Hepatocyte (in vitro differentiated cells): ENCODE results near the gene POMGNT2.

Experiments used
- CTCF ChIP-seq: fragments of 200-600 bp; sonication (generic); IDR thresholded peaks from 2 replicates; pipeline ENCODE4 v1.5.1; 2016; ENCODE audit warnings: antibody characterized with exemption, mild to moderate bottlenecking; ENCODE audit not compliant: poor library complexity
- EZH2 ChIP-seq: fragments of 200-600 bp; sonication (generic); IDR thresholded peaks from 2 replicates; pipeline ENCODE4 v1.6.1; 2016; ENCODE audit warnings: antibody characterized with exemption, mild to moderate bottlenecking, borderline replicate concordance
- EZH2phosphoT487 ChIP-seq: fragments of 200-600 bp; sonication (generic); IDR thresholded peaks from one replicate; pipeline ENCODE4 v1.6.1; 2018; ENCODE audit warnings: antibody characterized with exemption, mild to moderate bottlenecking, low read depth, moderate library complexity; ENCODE audit not compliant: unreplicated experiment, severe bottlenecking

- TF ChIP-seq EZH2: no peak
- no peak for TF ChIP-seq CTCF
- no peak for TF ChIP-seq EZH2phosphoT487
Observed at GRCh38 chr3:43096761-43097160, 9.1 kb downstream of the POMGNT2 start.
